ENCODE data around the gene VARS2.

DNA sequence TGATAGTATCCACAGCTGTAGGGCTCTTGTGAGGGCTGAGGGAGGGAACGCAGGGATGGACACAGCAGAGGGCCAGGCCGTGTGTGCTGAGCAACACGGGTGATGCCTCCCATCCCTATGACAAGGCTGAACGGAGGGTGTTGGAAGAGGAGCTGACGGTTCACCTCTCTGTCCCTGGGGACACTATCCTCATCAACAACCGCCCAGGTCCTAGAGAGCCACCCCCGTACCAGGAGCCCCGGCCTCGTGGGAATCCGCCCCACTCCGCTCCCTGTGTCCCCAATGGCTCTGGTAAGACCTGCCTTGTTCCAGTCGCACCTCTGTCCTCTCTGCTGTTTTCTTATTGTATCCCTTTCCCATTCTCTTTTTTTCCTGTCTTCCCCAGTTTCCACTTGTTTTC, 19.7 kb upstream of the VARS2 start:
- no peak for TF ChIP-seq ZNF423 (tag by site-specific recombination; IDR thresholded peaks at IDR 0.05)
- TF ChIP-seq ZBTB21 (tag by site-specific recombination; IDR thresholded peaks at IDR 0.05) = no peak
- TF ChIP-seq ZNF324 (tag by site-specific recombination; IDR thresholded peaks at IDR 0.05) = no peak
- TF ChIP-seq, protein P1, sequence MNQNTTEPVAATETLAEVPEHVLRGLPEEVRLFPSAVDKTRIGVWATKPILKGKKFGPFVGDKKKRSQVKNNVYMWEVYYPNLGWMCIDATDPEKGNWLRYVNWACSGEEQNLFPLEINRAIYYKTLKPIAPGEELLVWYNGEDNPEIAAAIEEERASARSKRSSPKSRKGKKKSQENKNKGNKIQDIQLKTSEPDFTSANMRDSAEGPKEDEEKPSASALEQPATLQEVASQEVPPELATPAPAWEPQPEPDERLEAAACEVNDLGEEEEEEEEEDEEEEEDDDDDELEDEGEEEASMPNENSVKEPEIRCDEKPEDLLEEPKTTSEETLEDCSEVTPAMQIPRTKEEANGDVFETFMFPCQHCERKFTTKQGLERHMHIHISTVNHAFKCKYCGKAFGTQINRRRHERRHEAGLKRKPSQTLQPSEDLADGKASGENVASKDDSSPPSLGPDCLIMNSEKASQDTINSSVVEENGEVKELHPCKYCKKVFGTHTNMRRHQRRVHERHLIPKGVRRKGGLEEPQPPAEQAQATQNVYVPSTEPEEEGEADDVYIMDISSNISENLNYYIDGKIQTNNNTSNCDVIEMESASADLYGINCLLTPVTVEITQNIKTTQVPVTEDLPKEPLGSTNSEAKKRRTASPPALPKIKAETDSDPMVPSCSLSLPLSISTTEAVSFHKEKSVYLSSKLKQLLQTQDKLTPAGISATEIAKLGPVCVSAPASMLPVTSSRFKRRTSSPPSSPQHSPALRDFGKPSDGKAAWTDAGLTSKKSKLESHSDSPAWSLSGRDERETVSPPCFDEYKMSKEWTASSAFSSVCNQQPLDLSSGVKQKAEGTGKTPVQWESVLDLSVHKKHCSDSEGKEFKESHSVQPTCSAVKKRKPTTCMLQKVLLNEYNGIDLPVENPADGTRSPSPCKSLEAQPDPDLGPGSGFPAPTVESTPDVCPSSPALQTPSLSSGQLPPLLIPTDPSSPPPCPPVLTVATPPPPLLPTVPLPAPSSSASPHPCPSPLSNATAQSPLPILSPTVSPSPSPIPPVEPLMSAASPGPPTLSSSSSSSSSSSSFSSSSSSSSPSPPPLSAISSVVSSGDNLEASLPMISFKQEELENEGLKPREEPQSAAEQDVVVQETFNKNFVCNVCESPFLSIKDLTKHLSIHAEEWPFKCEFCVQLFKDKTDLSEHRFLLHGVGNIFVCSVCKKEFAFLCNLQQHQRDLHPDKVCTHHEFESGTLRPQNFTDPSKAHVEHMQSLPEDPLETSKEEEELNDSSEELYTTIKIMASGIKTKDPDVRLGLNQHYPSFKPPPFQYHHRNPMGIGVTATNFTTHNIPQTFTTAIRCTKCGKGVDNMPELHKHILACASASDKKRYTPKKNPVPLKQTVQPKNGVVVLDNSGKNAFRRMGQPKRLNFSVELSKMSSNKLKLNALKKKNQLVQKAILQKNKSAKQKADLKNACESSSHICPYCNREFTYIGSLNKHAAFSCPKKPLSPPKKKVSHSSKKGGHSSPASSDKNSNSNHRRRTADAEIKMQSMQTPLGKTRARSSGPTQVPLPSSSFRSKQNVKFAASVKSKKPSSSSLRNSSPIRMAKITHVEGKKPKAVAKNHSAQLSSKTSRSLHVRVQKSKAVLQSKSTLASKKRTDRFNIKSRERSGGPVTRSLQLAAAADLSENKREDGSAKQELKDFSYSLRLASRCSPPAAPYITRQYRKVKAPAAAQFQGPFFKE (tag by site-specific recombination; IDR thresholded peaks at IDR 0.05; ENCODE audit: borderline replicate concordance) = no peak
- no peak for TF ChIP-seq ZFP41 (tag by site-specific recombination; IDR thresholded peaks at IDR 0.05; ENCODE audit: borderline replicate concordance)
- TF ChIP-seq, protein P2, sequence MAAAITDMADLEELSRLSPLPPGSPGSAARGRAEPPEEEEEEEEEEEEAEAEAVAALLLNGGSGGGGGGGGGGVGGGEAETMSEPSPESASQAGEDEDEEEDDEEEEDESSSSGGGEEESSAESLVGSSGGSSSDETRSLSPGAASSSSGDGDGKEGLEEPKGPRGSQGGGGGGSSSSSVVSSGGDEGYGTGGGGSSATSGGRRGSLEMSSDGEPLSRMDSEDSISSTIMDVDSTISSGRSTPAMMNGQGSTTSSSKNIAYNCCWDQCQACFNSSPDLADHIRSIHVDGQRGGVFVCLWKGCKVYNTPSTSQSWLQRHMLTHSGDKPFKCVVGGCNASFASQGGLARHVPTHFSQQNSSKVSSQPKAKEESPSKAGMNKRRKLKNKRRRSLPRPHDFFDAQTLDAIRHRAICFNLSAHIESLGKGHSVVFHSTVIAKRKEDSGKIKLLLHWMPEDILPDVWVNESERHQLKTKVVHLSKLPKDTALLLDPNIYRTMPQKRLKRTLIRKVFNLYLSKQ (tag by site-specific recombination; IDR thresholded peaks at IDR 0.05; ENCODE audit: borderline replicate concordance) = no peak
- no peak for TF ChIP-seq ZIC2 (tag by site-specific recombination; IDR thresholded peaks at IDR 0.05)
- TF ChIP-seq BCL11A (tag by site-specific recombination; IDR thresholded peaks at IDR 0.05; ENCODE audit: low read depth) = no peak
- TF ChIP-seq, protein P3, sequence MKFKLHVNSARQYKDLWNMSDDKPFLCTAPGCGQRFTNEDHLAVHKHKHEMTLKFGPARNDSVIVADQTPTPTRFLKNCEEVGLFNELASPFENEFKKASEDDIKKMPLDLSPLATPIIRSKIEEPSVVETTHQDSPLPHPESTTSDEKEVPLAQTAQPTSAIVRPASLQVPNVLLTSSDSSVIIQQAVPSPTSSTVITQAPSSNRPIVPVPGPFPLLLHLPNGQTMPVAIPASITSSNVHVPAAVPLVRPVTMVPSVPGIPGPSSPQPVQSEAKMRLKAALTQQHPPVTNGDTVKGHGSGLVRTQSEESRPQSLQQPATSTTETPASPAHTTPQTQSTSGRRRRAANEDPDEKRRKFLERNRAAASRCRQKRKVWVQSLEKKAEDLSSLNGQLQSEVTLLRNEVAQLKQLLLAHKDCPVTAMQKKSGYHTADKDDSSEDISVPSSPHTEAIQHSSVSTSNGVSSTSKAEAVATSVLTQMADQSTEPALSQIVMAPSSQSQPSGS (tag by site-specific recombination; IDR thresholded peaks at IDR 0.05; ENCODE audit: low read depth) = no peak
- no peak for TF ChIP-seq ZNF302 (tag by site-specific recombination; IDR thresholded peaks at IDR 0.05; ENCODE audit: low read depth)
- TF ChIP-seq, protein P4, sequence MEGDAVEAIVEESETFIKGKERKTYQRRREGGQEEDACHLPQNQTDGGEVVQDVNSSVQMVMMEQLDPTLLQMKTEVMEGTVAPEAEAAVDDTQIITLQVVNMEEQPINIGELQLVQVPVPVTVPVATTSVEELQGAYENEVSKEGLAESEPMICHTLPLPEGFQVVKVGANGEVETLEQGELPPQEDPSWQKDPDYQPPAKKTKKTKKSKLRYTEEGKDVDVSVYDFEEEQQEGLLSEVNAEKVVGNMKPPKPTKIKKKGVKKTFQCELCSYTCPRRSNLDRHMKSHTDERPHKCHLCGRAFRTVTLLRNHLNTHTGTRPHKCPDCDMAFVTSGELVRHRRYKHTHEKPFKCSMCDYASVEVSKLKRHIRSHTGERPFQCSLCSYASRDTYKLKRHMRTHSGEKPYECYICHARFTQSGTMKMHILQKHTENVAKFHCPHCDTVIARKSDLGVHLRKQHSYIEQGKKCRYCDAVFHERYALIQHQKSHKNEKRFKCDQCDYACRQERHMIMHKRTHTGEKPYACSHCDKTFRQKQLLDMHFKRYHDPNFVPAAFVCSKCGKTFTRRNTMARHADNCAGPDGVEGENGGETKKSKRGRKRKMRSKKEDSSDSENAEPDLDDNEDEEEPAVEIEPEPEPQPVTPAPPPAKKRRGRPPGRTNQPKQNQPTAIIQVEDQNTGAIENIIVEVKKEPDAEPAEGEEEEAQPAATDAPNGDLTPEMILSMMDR (tag by site-specific recombination; IDR thresholded peaks at IDR 0.05) = no peak
- TF ChIP-seq ZNF169 (tag by site-specific recombination; IDR thresholded peaks at IDR 0.05) = no peak
- no peak for TF ChIP-seq YY1 (tag by site-specific recombination; IDR thresholded peaks at IDR 0.05)
